Esophagus squamous epithelium (tissue), 4 donors: Measurements from ENCODE around the gene RAB11FIP3.

Source experiments
- POLR2A ChIP-seq, 4 donors: fragments of 450-650 bp; IDR thresholded peaks; one replicate each; pipeline ENCODE4 v1.6.1; 2017; ENCODE audit warnings: antibody characterized with exemption in 4 of 4, mild to moderate bottlenecking in 4 of 4, moderate library complexity in 3 of 4
- TF ChIP-seq, protein P1 (sequence below), 6 experiments: fragments of 450-650 bp in 4 of 6; fragments of 200-600 bp in 2 of 6; sonication (generic) in 2 of 6; IDR thresholded peaks; one replicate each; pipeline ENCODE4 v1.5.1; 2016 to 2019; ENCODE audit warnings: antibody characterized with exemption in 6 of 6, mild to moderate bottlenecking in 4 of 6, moderate library complexity in 4 of 6

DNA sequence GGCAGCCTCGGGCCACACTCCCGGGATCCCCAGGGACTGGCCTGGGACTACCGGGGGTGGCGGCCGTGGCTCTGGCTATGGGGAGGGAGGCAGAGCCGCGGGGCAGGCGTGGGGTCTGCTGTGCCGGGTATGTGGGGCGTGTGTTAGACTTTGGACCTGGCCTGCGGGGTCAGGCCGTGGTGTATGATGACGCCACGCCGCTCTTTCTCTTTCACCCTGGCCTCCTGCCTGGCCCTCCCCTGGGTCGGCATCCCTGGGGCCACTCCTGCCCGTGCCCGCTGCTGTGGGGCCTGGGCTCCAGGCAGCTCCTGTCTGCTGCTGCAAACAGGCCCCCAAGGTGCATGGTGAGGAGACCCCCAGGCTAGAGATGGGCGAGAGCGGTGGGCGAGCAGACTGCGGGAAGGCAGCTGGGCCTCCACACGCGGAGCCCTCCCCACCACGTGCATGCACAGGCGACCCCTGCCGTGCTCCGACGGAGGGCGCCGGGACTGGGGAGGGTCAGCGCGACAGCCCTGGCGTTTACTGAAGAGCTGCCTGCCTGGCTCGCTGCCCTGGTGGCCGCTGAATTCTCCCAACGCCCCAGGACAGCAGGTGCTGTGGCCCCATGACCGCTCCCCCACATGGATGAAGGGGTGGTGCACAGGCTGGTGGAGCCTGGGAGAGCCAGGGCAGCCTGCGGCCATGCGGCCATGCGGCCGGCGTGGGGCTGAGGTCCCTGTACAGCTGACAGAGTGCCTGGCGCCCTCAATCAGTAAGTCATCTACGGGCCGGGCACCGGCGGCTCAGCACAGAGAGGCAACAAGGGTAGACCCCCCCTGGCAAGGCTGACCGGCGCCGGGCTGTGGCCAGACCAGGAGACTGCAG lies 118.1 kb downstream of the RAB11FIP3 start:
- TF ChIP-seq POLR2A (IDR thresholded peaks at IDR 0.05), result no peak
- TF ChIP-seq, protein P1, sequence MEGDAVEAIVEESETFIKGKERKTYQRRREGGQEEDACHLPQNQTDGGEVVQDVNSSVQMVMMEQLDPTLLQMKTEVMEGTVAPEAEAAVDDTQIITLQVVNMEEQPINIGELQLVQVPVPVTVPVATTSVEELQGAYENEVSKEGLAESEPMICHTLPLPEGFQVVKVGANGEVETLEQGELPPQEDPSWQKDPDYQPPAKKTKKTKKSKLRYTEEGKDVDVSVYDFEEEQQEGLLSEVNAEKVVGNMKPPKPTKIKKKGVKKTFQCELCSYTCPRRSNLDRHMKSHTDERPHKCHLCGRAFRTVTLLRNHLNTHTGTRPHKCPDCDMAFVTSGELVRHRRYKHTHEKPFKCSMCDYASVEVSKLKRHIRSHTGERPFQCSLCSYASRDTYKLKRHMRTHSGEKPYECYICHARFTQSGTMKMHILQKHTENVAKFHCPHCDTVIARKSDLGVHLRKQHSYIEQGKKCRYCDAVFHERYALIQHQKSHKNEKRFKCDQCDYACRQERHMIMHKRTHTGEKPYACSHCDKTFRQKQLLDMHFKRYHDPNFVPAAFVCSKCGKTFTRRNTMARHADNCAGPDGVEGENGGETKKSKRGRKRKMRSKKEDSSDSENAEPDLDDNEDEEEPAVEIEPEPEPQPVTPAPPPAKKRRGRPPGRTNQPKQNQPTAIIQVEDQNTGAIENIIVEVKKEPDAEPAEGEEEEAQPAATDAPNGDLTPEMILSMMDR (IDR thresholded peaks at IDR 0.05), result no peak
